HepG2 (cell line): Measurements from ENCODE around the gene ADAMTS16. TPM values are rescaled to one million over a fixed set of nuclear protein-coding genes. Genes with fewer than 3 reads are reported as not detected.
A peak's percentile ranks its signal among the peaks of the same experiment; 100 is the strongest.

Experiments used
- FOXP1 ChIP-seq, 2 experiments: fragments of 450-650 bp in 1 of 2; IDR thresholded peaks; 2 replicates each; pipeline ENCODE4 v1.6.1; 2017 to 2018; ENCODE audit warnings: antibody characterized with exemption in 1 of 2
- HNF4A ChIP-seq: sonication (generic); formaldehyde crosslinking; IDR thresholded peaks from 2 replicates; pipeline ENCODE4 v1.4.0; 2020; ENCODE audit warnings: missing genetic modification reagents
- MIER2 ChIP-seq: IDR thresholded peaks from 2 replicates; pipeline ENCODE4 v1.6.1; 2016; ENCODE audit warnings: missing biosample characterization, missing genetic modification reagents
- NFIC ChIP-seq: IDR thresholded peaks from 2 replicates; pipeline ENCODE4 v1.6.1; 2012; ENCODE audit warnings: mild to moderate bottlenecking, low read length, inconsistent platforms
- NR2C2 ChIP-seq: sonication (generic); formaldehyde crosslinking; IDR thresholded peaks from 2 replicates; pipeline ENCODE4 v1.4.0; 2020; ENCODE audit warnings: missing genetic modification reagents, mild to moderate bottlenecking, moderate library complexity, borderline replicate concordance
- PITX1 ChIP-seq: sonication (generic); formaldehyde crosslinking; IDR thresholded peaks from 2 replicates; pipeline ENCODE4 v1.5.1; 2020; ENCODE audit warnings: mild to moderate bottlenecking, missing genetic modification reagents
- RARA ChIP-seq: IDR thresholded peaks from 2 replicates; pipeline ENCODE4 v1.6.1; 2016; ENCODE audit warnings: missing genetic modification reagents, missing compliant biosample characterization
- TBX3 ChIP-seq: fragments of 450-650 bp; IDR thresholded peaks from 2 replicates; pipeline ENCODE4 v1.6.1; 2017; ENCODE audit warnings: antibody characterized with exemption, mild to moderate bottlenecking, inconsistent platforms, borderline replicate concordance
- ZBTB43 ChIP-seq: sonication (generic); formaldehyde crosslinking; conservative IDR thresholded peaks from 2 replicates; pipeline ENCODE4 v1.4.0; 2020; ENCODE audit warnings: missing genetic modification reagents
- ZC3H13 ChIP-seq: sonication (generic); formaldehyde crosslinking; IDR thresholded peaks from 2 replicates; pipeline ENCODE4 v1.8.1; 2023; ENCODE audit warnings: mild to moderate bottlenecking, missing genetic modification reagents, moderate library complexity
- ZNF326 ChIP-seq: sonication (generic); formaldehyde crosslinking; IDR thresholded peaks from 2 replicates; pipeline ENCODE4 v1.4.0; 2020; ENCODE audit warnings: missing genetic modification reagents, borderline replicate concordance
- ZNF580 ChIP-seq: IDR thresholded peaks from 2 replicates; pipeline ENCODE4 v1.6.1; 2016; ENCODE audit warnings: low read depth, borderline replicate concordance
- ZNF589 ChIP-seq: sonication (generic); formaldehyde crosslinking; conservative IDR thresholded peaks from 2 replicates; pipeline ENCODE4 v1.8.0; 2022; ENCODE audit warnings: mild to moderate bottlenecking, moderate library complexity, missing genetic modification reagents
- ZNF660 ChIP-seq: sonication (generic); formaldehyde crosslinking; IDR thresholded peaks from 2 replicates; pipeline ENCODE4 v1.5.1; 2020; ENCODE audit warnings: mild to moderate bottlenecking, low read depth, missing genetic modification reagents, borderline replicate concordance
- polyA plus RNA-seq, 8 experiments: library from polyadenylated mRNA; depleted of rRNA in 3 of 8; stranded (reverse) in 7 of 8; unstranded in 1 of 8; fragments of >200 nt; fragmentation: Illumina TruSeq in 4 of 8; extraction: Trizol in 4 of 8; gene quantifications; 2 replicates each; pipeline versions ENCODE4 v1.2.1 to v1.2.3, GENCODE V29; 2011 to 2016; ENCODE audit warnings: low read depth in 4 of 8, missing spikeins in 1 of 8, mixed read lengths in 1 of 8; ENCODE audit not compliant: insufficient read depth in 1 of 8
- total RNA-seq, 5 experiments: library from RNA; depleted of rRNA; stranded (reverse); fragments of >200 nt; fragmentation: Illumina TruSeq; extraction: Trizol; gene quantifications; 2 replicates each; pipeline ENCODE4 v1.2.3, GENCODE V29; 2016; ENCODE audit warnings: low read depth in 1 of 5
- TF ChIP-seq, protein P1 (sequence below): sonication (generic); formaldehyde crosslinking; IDR thresholded peaks from 2 replicates; pipeline ENCODE4 v1.4.0; 2020; ENCODE audit warnings: missing genetic modification reagents
- TF ChIP-seq, protein P2 (sequence below): sonication (generic); formaldehyde crosslinking; IDR thresholded peaks from 2 replicates; pipeline ENCODE4 v1.9.0; 2021; ENCODE audit warnings: missing genetic modification reagents, borderline replicate concordance
- TF ChIP-seq, protein P3 (sequence below): fragments of 450-650 bp; IDR thresholded peaks from 2 replicates; pipeline ENCODE4 v1.6.1; 2016
- TF ChIP-seq, protein P4 (sequence below): sonication (generic); formaldehyde crosslinking; IDR thresholded peaks from 2 replicates; pipeline ENCODE4 v1.9.0; 2022; ENCODE audit warnings: low read depth, missing genetic modification reagents
- TF ChIP-seq, protein P5 (sequence below): IDR thresholded peaks from 2 replicates; pipeline ENCODE4 v1.6.1; 2012; ENCODE audit warnings: low read depth, low read length, improper control_type of control experiment

Gene ADAMTS16
- total and polyA plus RNA-seq, 2 of the 13 experiments (the other 11 are each of a cell fraction or from before 2014, with no cell fraction given), result 0.02 to 0.03 TPM

GRCh38 chr5:5135957-5136676, 4.0 kb upstream of the ADAMTS16 start (continued):
- TF ChIP-seq, protein P1, sequence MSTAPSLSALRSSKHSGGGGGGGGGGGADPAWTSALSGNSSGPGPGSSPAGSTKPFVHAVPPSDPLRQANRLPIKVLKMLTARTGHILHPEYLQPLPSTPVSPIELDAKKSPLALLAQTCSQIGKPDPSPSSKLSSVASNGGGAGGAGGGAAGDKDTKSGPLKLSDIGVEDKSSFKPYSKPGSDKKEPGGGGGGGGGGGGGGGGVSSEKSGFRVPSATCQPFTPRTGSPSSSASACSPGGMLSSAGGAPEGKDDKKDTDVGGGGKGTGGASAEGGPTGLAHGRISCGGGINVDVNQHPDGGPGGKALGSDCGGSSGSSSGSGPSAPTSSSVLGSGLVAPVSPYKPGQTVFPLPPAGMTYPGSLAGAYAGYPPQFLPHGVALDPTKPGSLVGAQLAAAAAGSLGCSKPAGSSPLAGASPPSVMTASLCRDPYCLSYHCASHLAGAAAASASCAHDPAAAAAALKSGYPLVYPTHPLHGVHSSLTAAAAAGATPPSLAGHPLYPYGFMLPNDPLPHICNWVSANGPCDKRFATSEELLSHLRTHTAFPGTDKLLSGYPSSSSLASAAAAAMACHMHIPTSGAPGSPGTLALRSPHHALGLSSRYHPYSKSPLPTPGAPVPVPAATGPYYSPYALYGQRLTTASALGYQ (CRISPR knock-in tag), result peak; percentile 69; the same call in 1 of the 2 replicates
- TF ChIP-seq PITX1 (CRISPR knock-in tag), result peak; percentile 55
- TF ChIP-seq, protein P2, sequence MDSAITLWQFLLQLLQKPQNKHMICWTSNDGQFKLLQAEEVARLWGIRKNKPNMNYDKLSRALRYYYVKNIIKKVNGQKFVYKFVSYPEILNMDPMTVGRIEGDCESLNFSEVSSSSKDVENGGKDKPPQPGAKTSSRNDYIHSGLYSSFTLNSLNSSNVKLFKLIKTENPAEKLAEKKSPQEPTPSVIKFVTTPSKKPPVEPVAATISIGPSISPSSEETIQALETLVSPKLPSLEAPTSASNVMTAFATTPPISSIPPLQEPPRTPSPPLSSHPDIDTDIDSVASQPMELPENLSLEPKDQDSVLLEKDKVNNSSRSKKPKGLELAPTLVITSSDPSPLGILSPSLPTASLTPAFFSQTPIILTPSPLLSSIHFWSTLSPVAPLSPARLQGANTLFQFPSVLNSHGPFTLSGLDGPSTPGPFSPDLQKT (CRISPR knock-in tag), result no peak
- no peak for TF ChIP-seq ZNF326 (CRISPR knock-in tag)
- TF ChIP-seq NFIC, result peak; percentile 86; the same call in 1 of the 2 replicates
- TF ChIP-seq, protein P3, sequence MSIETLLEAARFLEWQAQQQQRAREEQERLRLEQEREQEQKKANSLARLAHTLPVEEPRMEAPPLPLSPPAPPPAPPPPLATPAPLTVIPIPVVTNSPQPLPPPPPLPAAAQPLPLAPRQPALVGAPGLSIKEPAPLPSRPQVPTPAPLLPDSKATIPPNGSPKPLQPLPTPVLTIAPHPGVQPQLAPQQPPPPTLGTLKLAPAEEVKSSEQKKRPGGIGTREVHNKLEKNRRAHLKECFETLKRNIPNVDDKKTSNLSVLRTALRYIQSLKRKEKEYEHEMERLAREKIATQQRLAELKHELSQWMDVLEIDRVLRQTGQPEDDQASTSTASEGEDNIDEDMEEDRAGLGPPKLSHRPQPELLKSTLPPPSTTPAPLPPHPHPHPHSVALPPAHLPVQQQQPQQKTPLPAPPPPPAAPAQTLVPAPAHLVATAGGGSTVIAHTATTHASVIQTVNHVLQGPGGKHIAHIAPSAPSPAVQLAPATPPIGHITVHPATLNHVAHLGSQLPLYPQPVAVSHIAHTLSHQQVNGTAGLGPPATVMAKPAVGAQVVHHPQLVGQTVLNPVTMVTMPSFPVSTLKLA, result no peak
- TF ChIP-seq RARA (CRISPR knock-in tag), result peak; percentile 94
- 0 out of 2 replicates have a peak, but pooled peaks have one; percentile 21 for TF ChIP-seq ZBTB43 (CRISPR knock-in tag)
- 0 out of 2 replicates have a peak, but pooled peaks have one; percentile 44 for TF ChIP-seq ZNF580 (CRISPR knock-in tag)
- TF ChIP-seq TBX3, result peak; percentile 62; the same call in 1 of the 2 replicates
- no peak for TF ChIP-seq ZC3H13 (CRISPR knock-in tag)
- no peak for TF ChIP-seq MIER2 (CRISPR knock-in tag)
- TF ChIP-seq, protein P4, sequence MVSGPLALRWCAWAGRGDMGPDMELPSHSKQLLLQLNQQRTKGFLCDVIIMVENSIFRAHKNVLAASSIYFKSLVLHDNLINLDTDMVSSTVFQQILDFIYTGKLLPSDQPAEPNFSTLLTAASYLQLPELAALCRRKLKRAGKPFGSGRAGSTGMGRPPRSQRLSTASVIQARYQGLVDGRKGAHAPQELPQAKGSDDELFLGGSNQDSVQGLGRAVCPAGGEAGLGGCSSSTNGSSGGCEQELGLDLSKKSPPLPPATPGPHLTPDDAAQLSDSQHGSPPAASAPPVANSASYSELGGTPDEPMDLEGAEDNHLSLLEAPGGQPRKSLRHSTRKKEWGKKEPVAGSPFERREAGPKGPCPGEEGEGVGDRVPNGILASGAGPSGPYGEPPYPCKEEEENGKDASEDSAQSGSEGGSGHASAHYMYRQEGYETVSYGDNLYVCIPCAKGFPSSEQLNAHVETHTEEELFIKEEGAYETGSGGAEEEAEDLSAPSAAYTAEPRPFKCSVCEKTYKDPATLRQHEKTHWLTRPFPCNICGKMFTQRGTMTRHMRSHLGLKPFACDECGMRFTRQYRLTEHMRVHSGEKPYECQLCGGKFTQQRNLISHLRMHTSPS, result no peak
- peak; percentile 90 for TF ChIP-seq FOXP1 (IDR thresholded peaks at IDR 0.05)
- TF ChIP-seq FOXP1 (CRISPR knock-in tag; IDR thresholded peaks at IDR 0.05), result peak; percentile 93
- peak; percentile 86 for TF ChIP-seq NR2C2
- no peak for TF ChIP-seq ZNF660
- TF ChIP-seq ZNF589, result no peak
- TF ChIP-seq, protein P5, sequence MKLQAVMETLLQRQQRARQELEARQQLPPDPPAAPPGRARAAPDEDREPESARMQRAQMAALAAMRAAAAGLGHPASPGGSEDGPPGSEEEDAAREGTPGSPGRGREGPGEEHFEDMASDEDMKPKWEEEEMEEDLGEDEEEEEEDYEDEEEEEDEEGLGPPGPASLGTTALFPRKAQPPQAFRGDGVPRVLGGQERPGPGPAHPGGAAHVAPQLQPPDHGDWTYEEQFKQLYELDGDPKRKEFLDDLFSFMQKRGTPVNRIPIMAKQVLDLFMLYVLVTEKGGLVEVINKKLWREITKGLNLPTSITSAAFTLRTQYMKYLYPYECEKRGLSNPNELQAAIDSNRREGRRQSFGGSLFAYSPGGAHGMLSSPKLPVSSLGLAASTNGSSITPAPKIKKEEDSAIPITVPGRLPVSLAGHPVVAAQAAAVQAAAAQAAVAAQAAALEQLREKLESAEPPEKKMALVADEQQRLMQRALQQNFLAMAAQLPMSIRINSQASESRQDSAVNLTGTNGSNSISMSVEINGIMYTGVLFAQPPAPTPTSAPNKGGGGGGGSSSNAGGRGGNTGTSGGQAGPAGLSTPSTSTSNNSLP, result peak; percentile 94
- peak; percentile 78 for TF ChIP-seq HNF4A (CRISPR knock-in tag)
